T-helper 9 cell (primary cell): ENCODE results near the gene LHFPL3.
"Not testable (repeated sequence)": the region's sequence is repeated elsewhere in the genome, so short reads cannot be mapped to it uniquely, and the experiment has no call there.

ENCODE experiments used
- DNase-seq: peaks from one replicate; pipeline ENCODE4 v3.0.0-alpha.2; 2020

LHFPL3 gene

DNA sequence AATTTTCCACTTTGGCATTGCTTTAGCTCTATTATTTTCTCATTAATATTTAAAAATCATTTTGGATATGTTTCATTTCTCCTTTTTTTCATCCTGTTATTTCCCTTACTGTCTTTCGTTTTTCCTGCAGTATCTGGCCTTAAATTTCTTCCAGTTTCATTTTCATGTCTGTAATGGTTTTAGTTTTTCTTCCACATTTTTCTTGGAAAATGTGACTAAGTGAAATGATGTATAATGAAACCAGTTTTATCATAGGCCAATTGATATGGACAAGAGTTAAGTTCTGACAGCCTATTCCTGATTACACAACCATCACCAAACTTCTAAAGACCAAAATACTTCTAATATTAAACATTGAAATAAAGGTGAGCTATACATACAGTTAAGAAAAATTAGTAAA, 158.5 kb downstream of the LHFPL3 start:
- no peak for DNase-seq

DNA sequence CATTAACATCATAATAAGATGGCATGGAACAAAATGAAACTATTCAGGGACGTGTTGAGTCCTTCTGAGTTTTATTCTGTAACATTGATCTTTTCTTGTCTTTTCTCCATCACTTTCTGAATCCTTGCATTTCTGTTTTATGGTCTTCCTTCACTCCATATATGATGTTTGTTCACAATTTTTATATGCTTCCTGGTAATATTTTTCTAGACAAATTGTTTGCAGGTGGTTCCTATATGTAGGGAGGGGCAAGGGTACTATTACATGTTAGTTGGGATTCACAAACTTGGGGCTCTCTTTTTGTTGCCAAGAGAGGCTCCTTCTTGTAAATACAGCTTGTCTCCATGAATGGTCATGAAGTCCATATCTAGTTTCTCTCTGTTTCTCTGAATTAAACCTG, 159.2 kb downstream of the LHFPL3 start:
- no peak for DNase-seq

DNA sequence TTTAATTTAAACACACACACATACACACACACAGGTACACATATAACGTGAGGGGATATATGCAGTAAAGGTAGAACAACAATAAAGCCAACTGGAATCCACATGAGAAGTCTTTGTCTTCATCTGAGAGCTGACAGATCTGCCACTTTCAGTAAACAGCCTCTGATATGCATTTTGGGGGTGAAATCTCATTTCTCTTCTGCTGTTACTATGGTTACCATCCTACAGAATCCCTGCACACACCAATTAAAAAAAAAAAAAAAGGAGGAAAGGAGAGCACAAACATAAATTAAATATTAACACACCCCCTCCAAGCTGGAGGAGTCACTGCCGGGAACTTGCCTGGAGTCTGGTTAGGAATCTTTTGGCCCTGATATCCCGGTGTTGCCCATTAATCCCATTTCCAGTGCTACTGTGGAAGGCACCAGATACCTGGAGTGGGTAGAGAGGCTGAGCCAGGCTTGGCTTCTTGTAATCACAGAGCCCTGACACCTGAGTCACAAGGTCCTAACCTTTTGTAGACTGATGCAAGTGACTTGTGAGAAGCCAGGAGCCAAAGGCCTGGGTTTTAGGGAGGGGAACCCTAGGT, 169.1 kb downstream of the LHFPL3 start:
- no peak for DNase-seq

DNA sequence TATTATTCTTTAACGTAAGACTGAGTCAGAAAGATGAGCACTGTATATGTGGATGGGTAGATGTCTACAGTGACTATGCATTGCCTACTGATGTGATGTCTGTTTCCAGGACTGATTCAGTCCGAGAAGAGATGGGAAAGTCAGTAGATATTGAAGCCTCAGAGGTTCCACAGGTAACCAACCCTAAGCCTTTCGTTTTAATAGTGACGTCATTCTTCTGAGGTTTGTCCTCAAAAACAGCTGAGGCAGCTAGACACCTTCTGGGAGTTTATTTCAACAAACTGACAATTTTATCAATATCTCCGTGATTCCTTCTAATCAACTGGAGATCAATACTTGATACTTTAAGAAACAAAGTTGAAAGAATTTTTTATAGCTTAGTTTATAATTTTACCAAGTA, 171.6 kb downstream of the LHFPL3 start:
- no peak for DNase-seq

DNA sequence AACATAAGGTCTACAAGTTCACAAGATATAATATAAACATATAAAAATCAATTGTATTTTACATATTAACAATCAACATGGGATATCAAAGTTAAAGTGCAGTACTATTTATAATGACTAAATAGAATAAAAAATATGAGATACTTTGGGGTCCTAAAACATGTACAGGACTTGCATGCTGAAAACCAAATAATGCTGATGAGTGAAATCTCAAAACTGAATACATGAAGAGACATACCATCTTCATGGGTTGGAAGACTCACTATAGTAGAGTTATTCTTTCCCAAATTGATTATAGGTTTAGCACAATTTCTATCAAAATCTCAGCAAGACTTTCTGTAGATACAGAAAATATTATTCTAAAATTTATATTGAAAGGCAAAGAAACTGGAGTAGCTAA, 181.5 kb downstream of the LHFPL3 start:
- DNase-seq = no peak

DNA sequence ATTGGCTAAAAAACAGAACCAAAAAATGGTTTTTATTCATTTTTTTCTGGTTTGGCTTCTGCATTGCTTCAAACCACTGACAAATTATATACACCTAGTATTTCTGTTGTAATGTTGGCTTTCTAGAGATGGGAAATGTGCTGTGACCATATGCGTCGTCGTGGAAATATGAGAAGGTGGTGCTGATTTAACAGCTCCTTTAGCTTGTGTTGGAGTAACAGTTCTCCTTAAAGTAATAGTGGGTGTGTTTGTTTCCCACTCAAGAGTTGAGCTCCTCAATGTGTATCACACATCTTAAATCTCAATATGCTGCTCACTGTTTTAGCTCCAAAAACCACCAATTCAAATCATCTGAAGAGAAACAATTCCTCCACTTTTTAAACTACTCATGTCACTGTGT, 196.4 kb downstream of the LHFPL3 start:
- no peak for DNase-seq

DNA sequence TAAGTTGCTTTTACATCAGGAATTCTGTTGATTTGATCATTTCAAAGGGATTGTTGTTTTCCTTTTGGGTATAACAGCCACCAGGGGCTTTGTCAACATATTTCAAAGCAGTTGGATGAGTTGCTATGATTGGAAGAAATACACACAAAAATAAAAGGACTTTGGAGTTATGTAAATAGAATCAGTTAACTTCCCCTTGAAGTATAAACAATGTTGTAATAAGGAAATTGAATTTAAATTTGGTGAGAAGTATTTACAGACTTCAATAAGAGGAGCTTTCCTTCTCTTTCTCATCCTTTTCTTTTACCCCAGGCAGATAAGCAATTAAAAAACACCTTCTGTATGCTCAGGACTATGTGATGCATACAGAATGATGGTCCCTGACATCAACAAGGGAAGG, 199.7 kb downstream of the LHFPL3 start:
- no peak for DNase-seq

DNA sequence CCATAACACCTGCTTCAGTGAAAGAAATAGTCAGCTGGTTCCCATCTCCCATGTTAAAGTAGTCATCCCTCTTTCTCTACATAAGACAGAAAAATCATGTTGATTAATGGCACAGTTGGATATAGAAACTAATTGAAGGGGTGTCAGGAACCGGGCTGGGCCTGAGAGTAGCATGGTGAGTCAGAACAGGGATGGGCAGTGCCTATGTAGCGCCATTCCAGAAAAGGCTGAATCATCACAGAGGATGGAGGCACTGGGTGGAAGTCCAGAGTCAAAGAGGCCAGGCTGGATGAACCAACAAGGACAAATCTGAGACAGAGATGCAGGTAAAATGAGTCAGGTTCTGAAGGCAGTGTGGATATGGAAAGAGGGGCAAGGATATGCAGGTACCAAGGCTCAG, 201.2 kb downstream of the LHFPL3 start:
- no peak for DNase-seq

DNA sequence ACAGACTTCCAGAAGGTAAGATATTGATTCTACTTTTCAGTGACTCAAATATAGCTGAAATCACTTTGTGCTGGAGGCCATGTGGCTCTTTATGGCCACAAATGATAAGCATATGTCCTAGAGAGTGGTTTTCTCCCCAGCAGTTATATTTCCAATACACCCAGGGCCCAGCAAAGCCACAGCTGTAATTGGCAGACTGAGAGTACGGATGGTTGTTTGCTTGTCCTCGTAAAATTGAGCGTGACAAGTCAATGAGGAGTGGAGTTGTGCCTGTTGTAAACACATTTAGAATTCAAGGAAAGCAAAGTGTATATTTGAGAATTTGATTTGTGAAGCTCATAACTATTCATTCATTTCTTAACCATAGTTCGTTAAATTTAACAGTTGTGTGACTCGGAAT, 201.8 kb downstream of the LHFPL3 start:
- no peak for DNase-seq

DNA sequence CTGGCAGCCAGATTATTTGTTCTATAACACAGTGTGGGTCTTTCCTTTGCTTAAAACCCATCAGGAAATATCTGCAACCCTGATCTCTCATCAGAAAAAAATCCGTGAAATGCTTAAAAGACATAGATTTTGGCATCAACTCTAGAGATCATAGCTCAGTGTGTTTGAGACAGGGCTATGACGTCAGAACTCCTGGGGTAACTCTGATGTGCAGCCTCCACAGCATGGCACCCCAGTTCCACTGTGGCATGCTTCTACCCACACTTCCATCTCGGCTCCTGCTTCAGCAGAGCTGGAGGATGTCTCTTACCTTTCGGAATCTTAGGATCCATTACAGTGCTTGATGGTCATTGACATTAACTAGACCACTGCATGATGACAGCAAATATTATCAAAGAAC, 205.7 kb downstream of the LHFPL3 start:
- DNase-seq = no peak

DNA sequence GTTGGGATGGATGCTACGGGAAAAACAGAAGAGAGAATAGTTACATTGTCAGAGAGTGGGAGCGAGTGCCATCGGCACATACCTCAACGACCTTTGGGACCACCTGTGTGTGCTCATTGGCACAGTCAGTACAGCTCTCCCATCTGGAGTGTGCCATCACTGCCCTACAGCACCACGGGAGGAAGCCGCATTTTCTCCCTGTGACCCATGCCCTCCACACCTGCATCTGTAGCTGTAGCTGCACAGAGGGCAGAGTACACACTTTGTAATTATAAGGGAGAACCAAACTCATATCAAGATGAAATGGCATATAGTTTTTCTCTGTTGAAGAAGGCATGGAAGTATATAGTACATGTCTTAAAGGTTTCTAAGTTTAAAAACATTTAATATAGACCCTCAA, 207.4 kb downstream of the LHFPL3 start:
- no peak for DNase-seq

DNA sequence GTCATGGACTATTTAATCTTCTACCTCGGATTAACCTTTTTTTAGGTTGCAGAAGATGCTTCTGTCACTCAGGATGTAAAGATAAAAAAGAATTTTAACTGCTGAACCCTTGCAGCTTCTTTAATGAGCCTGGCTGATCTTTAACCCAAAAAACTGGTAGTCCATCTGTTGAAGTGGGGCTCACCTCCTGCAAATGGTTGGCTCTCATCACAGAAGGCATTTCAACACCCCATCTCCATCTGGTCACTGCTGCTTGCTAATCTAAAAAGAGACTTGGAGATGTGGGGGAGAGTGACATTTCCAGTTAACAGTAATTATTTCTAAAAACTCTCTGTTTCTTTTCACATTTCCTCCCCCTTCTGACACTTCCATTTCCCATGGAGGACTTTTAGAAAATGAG, 208.6 kb downstream of the LHFPL3 start:
- no peak for DNase-seq

DNA sequence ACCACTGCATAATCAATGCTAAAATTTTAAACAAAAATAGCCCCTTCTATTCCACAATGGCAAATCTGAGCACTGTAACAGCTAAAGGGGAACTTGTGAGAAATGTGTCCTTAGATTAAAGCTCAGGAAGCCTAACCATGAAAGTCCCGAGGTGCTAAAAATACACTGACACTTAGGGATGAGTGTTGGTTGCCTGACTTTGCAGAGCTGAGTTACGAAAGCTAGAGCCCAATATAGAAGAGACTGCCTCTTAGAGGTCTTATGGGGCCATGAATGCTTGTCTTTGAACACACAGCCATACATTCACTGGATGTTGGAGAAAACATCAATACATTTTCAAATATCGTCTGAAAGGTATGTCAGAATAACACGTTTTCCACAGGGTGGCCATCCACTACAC, 209.7 kb downstream of the LHFPL3 start:
- DNase-seq = no peak

DNA sequence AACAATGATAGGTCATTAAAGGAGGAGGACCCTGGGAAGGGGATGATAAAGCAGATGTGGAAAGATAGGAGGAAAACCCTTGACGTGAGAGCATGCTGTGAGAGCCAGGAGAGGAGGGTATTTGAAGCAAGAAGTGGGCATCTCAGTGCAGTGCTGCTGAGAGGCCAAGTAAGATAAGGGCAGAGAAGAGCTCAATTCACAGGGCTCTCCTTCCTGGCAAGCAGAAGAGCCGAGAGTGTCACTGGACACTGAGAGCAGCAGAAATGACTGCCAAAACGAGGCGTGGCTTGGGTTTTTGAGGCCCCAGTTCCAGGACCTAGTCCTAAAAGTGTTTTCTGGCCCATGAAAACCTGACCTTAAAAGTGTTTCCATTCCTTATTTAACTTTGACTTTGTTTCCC, 213.5 kb downstream of the LHFPL3 start:
- no peak for DNase-seq

DNA sequence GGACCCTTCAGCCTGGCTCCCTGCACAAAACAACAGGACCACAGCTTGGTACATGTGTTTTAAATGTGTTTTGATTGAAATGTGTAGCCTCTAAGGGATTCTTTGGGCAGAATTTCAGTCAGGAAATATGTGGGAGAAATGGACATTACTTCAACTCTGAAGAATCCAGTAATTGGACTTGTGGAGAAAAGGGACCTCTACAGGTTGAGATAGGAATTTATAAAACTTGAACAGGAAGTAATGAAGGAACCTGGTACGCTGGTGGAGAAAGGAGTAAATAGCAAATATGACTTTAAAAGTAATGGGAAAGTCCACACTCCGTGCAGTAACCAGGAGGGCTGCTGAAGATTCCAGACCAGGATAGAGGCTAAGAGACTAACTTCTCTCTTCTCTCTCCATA, 220.5 kb downstream of the LHFPL3 start:
- no peak for DNase-seq

DNA sequence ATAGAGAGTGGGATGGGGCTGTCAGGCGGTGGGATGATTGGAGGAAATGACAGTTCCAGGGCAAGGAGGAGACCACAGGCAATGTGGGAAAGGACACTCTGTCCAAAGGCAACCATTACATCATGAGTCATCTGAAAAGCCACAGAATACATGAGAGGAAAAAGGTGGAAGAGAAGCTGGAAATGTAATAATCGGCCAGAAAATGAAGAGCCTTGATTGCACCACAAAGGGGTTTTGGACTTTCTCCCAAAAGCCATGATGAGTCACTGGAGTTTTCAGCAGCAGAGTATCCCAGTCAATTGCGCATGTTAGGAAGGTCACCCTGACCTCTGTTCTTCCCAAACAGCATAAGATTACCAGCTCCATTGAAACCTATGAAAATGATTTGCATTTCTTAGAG, 222.0 kb downstream of the LHFPL3 start:
- DNase-seq = no peak

DNA sequence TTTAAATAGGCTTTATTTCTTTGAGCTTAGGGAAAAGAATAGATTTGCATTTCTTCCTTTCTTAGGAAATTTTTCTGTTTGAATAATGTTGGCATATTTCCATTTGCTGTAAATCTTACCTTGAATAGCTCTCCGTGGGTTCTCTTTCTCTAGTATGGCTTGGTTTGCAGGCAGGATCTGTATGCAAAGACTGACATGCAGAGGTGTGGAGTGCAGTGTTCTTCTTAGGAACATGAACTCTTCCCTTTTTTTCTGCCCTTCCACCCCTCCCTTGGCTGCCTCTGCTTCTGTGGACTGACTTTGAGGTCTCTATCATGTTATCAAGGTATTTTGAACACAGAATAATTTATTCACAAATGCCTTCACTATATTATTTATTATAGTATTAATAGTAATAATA, 222.8 kb downstream of the LHFPL3 start:
- no peak for DNase-seq

DNA sequence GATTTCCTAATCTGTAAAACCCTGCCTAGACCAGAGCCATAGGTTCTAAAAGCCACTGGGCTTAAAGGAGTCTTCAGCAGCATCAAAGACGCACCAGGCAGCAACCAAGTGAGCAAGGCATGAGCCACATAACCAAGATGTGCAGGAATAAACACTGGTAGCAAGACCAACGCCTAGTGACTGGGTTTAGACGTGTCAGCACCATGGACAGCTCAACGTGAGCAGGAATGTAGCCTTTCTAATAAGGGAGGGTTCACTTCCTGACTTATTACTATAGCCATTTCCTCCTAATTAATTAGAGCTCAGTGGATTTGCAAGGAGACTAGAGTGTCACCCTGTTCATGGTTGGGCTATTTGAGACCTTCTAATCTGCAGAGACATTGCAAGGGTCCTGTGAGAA, 223.7 kb downstream of the LHFPL3 start:
- DNase-seq = no peak

DNA sequence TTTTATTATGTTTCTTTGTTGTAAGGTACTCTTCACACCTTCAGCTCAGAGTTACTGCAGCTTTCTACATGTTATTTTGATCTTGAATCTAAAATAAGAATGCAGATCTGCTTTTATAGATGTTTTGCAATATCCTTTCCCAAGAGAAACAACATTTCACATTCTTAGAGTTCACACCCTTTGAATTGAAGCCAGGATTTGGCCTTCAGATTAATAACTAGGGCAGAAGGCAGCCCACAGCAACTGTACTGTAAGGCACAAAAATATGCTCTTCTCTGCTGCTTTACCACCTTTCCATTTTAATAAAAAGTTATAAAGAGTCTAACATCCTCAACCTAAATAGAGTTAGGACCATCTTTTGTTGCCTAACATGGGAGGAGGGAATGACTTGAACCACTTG, 224.7 kb downstream of the LHFPL3 start:
- no peak for DNase-seq

DNA sequence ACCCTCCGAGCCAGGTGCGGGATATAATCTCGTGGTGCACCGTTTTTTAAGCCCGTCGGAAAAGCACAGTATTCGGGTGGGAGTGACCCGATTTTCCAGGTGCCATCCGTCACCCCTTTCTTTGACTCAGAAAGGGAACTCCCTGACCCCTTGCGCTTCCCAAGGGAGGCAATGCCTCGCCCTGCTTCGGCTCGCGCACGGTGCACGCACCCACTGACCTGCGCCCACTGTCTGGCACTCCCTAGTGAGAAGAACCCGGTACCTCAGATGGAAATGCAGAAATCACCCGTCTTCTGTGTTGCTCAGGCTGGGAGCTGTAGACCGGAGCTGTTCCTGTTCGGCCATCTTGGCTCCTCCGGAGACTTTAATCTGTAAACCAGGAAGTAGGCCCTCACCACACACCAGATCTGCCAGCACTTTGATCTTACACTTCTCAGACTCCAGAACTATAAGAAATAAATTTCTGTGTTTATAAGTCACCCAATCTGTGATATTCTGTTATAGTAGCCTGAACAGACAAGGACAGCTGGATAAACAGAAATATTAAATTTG, 235.0 kb downstream of the LHFPL3 start:
- not testable (repeated sequence) for DNase-seq

DNA sequence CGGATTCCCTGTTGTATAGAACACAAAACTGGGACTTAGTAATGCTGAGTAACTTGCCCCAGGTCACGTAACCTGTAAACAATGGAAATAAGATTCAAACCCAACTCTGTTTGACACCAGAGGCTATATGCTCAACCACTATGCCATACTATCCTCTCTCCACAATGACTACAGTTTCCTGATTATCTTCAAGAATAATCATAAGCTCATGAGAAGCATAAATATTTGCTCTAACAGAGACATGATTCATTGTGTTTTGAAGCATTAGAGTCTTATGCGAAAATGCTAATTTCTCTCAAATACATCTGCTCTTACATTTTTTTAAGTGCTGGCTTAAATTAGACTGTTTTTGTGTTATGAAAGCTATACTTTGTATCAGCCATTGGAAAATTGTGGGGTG, 241.3 kb downstream of the LHFPL3 start:
- no peak for DNase-seq

DNA sequence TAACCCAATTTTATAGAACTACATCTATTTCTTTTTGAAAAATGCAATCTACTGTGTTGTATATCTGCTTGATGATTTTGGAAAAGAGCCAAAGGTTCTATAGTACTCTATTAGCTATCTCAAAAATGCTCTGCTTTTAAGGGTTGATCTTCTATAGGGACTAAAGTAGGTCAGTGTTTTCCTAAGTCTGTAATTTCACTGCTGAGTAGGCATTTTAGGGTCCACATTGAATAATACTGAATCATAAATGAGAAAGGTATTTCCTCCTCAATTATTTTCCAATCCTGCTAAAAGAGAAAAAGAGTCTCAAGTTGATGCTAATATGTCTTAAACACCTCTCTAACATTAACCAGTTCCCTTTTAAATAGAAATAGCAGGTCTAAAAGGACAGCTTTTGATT, 244.2 kb downstream of the LHFPL3 start:
- no peak for DNase-seq

DNA sequence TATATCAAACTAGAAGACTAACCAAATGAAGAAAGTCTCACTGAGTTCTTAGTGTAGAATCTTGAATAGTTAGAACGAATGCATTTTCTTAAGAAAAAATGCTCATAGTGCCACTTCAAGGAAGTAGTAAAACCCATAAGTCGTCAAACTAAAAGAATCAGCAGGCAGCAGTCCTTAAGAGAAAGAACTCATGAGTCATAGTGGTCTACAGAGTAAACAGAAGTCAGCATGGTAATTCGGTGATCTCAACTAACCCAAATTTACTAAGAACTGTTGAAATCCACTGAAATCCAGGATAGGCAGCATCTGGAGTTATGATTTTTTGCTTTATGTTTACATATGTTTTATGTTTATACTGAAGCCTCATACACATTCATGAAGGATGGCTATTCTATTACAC, 256.2 kb downstream of the LHFPL3 start:
- no peak for DNase-seq

DNA sequence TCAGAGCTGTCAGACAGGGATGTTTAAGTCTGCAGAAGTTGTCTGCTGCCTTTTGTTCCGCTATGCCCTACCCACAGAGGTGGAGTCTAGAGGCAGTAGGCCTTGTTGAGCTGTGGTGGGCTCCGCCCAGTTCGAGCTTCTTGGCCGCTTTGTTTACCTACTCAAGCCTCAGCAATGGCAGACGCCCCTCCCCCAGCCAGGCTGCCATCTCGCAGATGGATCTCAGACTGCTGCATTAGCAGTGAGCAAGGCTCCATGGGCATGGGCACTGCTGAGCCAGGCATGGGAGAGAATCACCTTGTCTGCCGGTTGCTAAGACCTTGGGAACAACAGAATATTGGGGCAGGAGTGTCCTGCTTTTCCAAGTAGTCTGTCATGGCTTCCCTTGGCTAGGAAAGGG, 267.2 kb downstream of the LHFPL3 start:
- DNase-seq = not testable (repeated sequence)

DNA sequence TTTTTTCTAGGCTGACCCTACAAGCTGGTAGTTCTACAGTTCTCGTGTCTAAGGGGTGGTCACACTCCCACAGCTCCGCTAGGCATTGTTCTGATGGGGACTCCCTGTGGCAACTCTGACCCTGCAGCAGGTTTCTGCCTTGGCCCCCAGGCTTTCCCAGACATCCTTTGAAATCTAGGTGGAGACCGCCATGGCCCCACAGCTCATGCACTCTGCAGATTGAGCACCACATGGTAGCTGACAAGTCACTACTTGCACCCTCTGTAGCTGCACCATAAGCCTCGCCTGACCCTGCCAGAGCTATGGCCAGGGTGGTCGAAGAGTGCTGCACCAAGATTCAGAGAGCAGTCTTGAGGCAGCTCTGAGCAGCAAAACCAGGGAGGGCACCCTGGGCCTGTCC, 275.6 kb downstream of the LHFPL3 start:
- DNase-seq = no peak

DNA sequence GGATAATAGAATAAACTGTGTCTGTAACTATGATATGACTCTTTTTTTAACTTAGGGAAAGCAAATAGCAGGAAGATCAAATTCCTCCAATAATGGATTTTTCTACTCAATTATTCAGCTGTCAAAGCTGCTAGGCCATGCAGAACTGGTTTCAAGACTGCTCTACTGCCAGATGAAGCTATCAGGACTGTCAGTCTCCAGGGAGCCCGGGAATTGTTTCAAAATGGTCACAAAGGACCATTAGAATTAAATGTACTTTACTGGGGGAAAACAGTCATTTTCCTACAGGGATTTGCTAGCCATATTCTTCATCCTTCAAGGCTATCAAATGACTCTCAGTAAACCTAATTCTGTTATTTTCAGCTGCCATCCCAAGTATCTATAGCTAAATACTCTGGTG, 276.3 kb downstream of the LHFPL3 start:
- no peak for DNase-seq
